Measurements from ENCODE around the gene ABCC4. TPM values are rescaled to one million over a fixed set of nuclear protein-coding genes. Genes with fewer than 3 reads are reported as not detected.

Gene ABCC4
- total RNA-seq, 1 donor: 21.4 TPM

GRCh38 chr13:95128045-95128643, 173.1 kb downstream of the ABCC4 start:
- H3K4me3 ChIP-seq (ENCODE audit: low read depth, low read length): no peak overlapping the region
- peak; percentile 47 for DNase-seq (ENCODE audit: low read depth)

GRCh38 chr13:95124959-95125358, 176.3 kb downstream of the ABCC4 start:
- no peak for TF ChIP-seq CTCF (IDR thresholded peaks at IDR 0.05; ENCODE audit: insufficient read depth, low read length)

More at GRCh38 chr13:95128045-95128643, 173.1 kb downstream of the ABCC4 start:
- no peak for TF ChIP-seq CTCF (IDR thresholded peaks at IDR 0.05; ENCODE audit: insufficient read depth, low read length)

DNA sequence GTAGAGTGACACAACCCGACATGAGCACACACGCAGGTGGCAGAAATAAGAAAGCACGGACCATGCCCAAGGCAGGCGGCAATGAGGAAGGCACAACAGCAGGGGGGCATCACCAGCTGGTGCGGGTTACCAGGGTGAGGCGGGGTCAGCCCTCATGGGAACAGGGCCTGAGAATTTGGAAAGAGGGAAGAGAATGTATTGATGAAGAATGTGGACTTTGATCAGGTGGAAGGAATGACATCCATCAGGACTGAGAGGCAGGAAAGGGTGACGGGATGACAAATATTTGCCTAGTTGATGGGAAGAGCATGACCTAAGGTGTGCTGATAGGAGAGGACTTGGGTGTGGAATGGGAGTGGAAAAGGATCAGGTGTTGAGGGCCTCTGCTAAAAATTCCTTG, 177.5 kb downstream of the ABCC4 start:
- no peak for DNase-seq (ENCODE audit: low read depth)
- no peak for TF ChIP-seq CTCF (IDR thresholded peaks at IDR 0.05; ENCODE audit: insufficient read depth, low read length)

More at GRCh38 chr13:95124959-95125358, 176.3 kb downstream of the ABCC4 start:
- no peak for DNase-seq (ENCODE audit: low read depth)
- H3K4me3 ChIP-seq (ENCODE audit: low read depth, low read length): no peak overlapping the region

GRCh38 chr13:95122063-95122462, 179.2 kb downstream of the ABCC4 start:
- DNase-seq (ENCODE audit: low read depth): no peak
- H3K4me3 ChIP-seq (ENCODE audit: low read depth, low read length): no peak overlapping the region
- TF ChIP-seq CTCF (IDR thresholded peaks at IDR 0.05; ENCODE audit: insufficient read depth, low read length): no peak

More for the DNA sequence above, 177.5 kb downstream of the ABCC4 start:
- H3K4me3 ChIP-seq (ENCODE audit: low read depth, low read length): no peak overlapping the region

- no peak for TF ChIP-seq CTCF (IDR thresholded peaks at IDR 0.05; ENCODE audit: insufficient read depth, low read length)
- no peak overlapping the region for H3K4me3 ChIP-seq (ENCODE audit: low read depth, low read length)
- DNase-seq (ENCODE audit: low read depth): no peak
Measured at GRCh38 chr13:95121516-95121915, 179.7 kb downstream of the ABCC4 start.

- no peak overlapping the region for H3K4me3 ChIP-seq (ENCODE audit: low read depth, low read length)
- no peak for DNase-seq (ENCODE audit: low read depth)
- TF ChIP-seq CTCF (IDR thresholded peaks at IDR 0.05; ENCODE audit: insufficient read depth, low read length): no peak
Measured at GRCh38 chr13:95120650-95121049, 180.6 kb downstream of the ABCC4 start.

All from fibroblast of the aortic adventitia (primary cell).